A549 (cell line): ENCODE measurements around the gene HIVEP3. TPM values are rescaled to one million over a fixed set of nuclear protein-coding genes. Genes with fewer than 3 reads are reported as not detected.

Source experiments
- ATAC-seq, 2 experiments: fragments of 200-7000 bp in 1 of 2; fragments of >200 bp in 1 of 2; cut with Nextera tagmentation in 1 of 2; cut with Tn5 transposase in 1 of 2; 3 replicates each; pipeline versions ENCODE4 v1.8.0 to v1.9.1; 2018 to 2020; ENCODE audit warnings: mild to moderate bottlenecking in 1 of 2, moderate library complexity in 1 of 2
- CTCF ChIA-PET: fragments of 300-600 bp; sonication (Branson Sonifier 250); formaldehyde crosslinking; extraction: SDS; loops from one replicate; lab custom pipeline; 2021; ENCODE audit warnings: antibody characterized with exemption, inconsistent platforms; lab: Yijun Ruan, JAX
- POLR2A ChIA-PET: fragments of 350-600 bp; formaldehyde crosslinking; extraction: SDS; loops from one replicate; lab custom pipeline; 2021; ENCODE audit warnings: antibody characterized with exemption, inconsistent platforms; lab: Yijun Ruan, JAX
- DNase-seq, 2 experiments: peaks; one replicate each; pipeline versions ENCODE4 v3.0.0 to v3.0.0-alpha.2; 2011 to 2016; ENCODE audit warnings: low read depth in 1 of 2, low spot score in 1 of 2
- FAIRE-seq: peaks from 2 replicates; lab custom pipeline; 2011; peaks lifted over from hg19 to GRCh38; lab: Jason Lieb, UNC
- H3K27ac ChIP-seq, 2 experiments: fragments of >200 bp; sonication (Bioruptor Twin); formaldehyde crosslinking; 3 replicates each; pipeline ENCODE4 v1.5.1; 2016 to 2017
- H3K4me1 ChIP-seq: fragments of >200 bp; sonication (Bioruptor Twin); formaldehyde crosslinking; 3 replicates; pipeline ENCODE4 v1.6.1; 2016
- H3K4me2 ChIP-seq: fragments of >200 bp; sonication (Bioruptor Twin); formaldehyde crosslinking; 3 replicates; pipeline ENCODE4 v1.6.1; 2016
- H3K4me3 ChIP-seq: fragments of >200 bp; sonication (Bioruptor Twin); formaldehyde crosslinking; 3 replicates; pipeline ENCODE4 v1.5.1; 2016
- H3K9me3 ChIP-seq: fragments of >200 bp; sonication (Bioruptor Twin); formaldehyde crosslinking; 3 replicates; pipeline ENCODE4 v1.6.1; 2016
- BHLHE40 ChIP-seq: IDR thresholded peaks from 2 replicates; pipeline ENCODE4 v1.6.1; 2012; ENCODE audit warnings: low read depth, low read length, inconsistent platforms
- CBX8 ChIP-seq: fragments of 200-600 bp; sonication (generic); IDR thresholded peaks from 2 replicates; pipeline ENCODE4 v1.6.1; 2016
- E2F6 ChIP-seq: IDR thresholded peaks from 2 replicates; pipeline ENCODE4 v1.6.1; 2012; ENCODE audit warnings: low read depth, borderline replicate concordance
- ESRRA ChIP-seq: fragments of 150-350 bp; IDR thresholded peaks from 2 replicates; pipeline ENCODE4 v1.6.1; 2014; ENCODE audit warnings: mild to moderate bottlenecking, low read length, borderline replicate concordance
- FOSB ChIP-seq: fragments of 250-450 bp; sonication (Bioruptor Pico); IDR thresholded peaks from 2 replicates; pipeline ENCODE4 v1.5.0; 2020; ENCODE audit warnings: mild to moderate bottlenecking, moderate library complexity
- FOXS1 ChIP-seq: fragments of 250-450 bp; sonication (Bioruptor Pico); IDR thresholded peaks from 2 replicates; pipeline ENCODE4 v1.5.0; 2020; ENCODE audit warnings: mild to moderate bottlenecking, moderate library complexity
- HDAC2 ChIP-seq: fragments of 200-600 bp; sonication (generic); IDR thresholded peaks from 2 replicates; pipeline ENCODE4 v1.6.1; 2016
- HMGXB4 ChIP-seq: fragments of 250-450 bp; sonication (Bioruptor Pico); IDR thresholded peaks from 2 replicates; pipeline ENCODE4 v1.5.0; 2021; ENCODE audit warnings: mild to moderate bottlenecking, moderate library complexity, borderline replicate concordance
- HOXB5 ChIP-seq: fragments of 250-450 bp; sonication (Bioruptor Pico); IDR thresholded peaks from 2 replicates; pipeline ENCODE4 v1.5.0; 2020; ENCODE audit warnings: mild to moderate bottlenecking, moderate library complexity
- MAZ ChIP-seq: fragments of 150-350 bp; IDR thresholded peaks from 2 replicates; pipeline ENCODE4 v1.6.1; 2014; ENCODE audit warnings: antibody characterized with exemption, low read depth, low read length, borderline replicate concordance
- PBX3 ChIP-seq: IDR thresholded peaks from 2 replicates; pipeline ENCODE4 v1.6.1; 2012
- RARB ChIP-seq: fragments of 250-450 bp; sonication (Bioruptor Pico); IDR thresholded peaks from 2 replicates; pipeline ENCODE4 v1.8.0; 2021; ENCODE audit warnings: mild to moderate bottlenecking, moderate library complexity
- RCOR1 ChIP-seq: fragments of 150-350 bp; IDR thresholded peaks from 2 replicates; pipeline ENCODE4 v1.6.1; 2014; ENCODE audit warnings: antibody characterized with exemption, low read length, low read depth
- REST ChIP-seq: fragments of 200-600 bp; sonication (generic); IDR thresholded peaks from 2 replicates; pipeline ENCODE4 v1.6.1; 2016; ENCODE audit warnings: antibody characterized with exemption, mild to moderate bottlenecking, moderate library complexity
- RFX5 ChIP-seq: fragments of 450-650 bp; IDR thresholded peaks from 2 replicates; pipeline ENCODE4 v1.7.1; 2014; ENCODE audit warnings: antibody characterized with exemption, mild to moderate bottlenecking, moderate library complexity
- RNF2 ChIP-seq: fragments of 200-600 bp; sonication (generic); IDR thresholded peaks from 2 replicates; pipeline ENCODE4 v1.6.1; 2016; ENCODE audit warnings: low read depth, mild to moderate bottlenecking, antibody characterized with exemption, moderate library complexity, borderline replicate concordance
- ZFP36 ChIP-seq: fragments of 450-650 bp; IDR thresholded peaks from 2 replicates; pipeline ENCODE4 v1.6.1; 2014; ENCODE audit warnings: borderline replicate concordance; ENCODE audit not compliant: partially characterized antibody
- ZNF302 ChIP-seq: fragments of 250-450 bp; sonication (Bioruptor Pico); IDR thresholded peaks from 2 replicates; pipeline ENCODE4 v1.9.0; 2021; ENCODE audit warnings: inconsistent platforms, mild to moderate bottlenecking, moderate library complexity
- WGBS: methylation state at CpG from one replicate; pipeline ENCODE4 v1.1.6; 2017; ENCODE audit errors: missing lambda C conversion rate; 5-methylcytosine and 5-hydroxymethylcytosine counted together
- polyA plus RNA-seq, 4 experiments: library from polyadenylated mRNA; depleted of rRNA in 3 of 4; stranded (reverse); fragments of >200 nt; fragmentation: RNase III in 1 of 4; extraction: RNeasy Plus Mini Kit Qiagen cat#74134 plus additional on column Dnase treatment in 1 of 4; gene quantifications; 2 replicates in 3 of 4; 3 replicates in 1 of 4; pipeline ENCODE4 v1.2.3, GENCODE V29; 2011 to 2017
- TF ChIP-seq, protein P1 (sequence below): fragments of >200 bp; sonication (Bioruptor Twin); formaldehyde crosslinking; IDR thresholded peaks from 3 replicates; pipeline ENCODE4 v1.5.1; 2016
- TF ChIP-seq, protein P2 (sequence below): fragments of 150-350 bp; IDR thresholded peaks from 2 replicates; pipeline ENCODE4 v1.6.1; 2014; ENCODE audit warnings: low read depth, mild to moderate bottlenecking, low read length

Gene HIVEP3
- polyA plus RNA-seq, 2 of the 4 experiments (the other 2 are of a cell fraction), result 1.5 to 2.0 TPM

- POLR2A ChIA-PET, result no interaction called here
- H3K4me2 ChIP-seq, result no peak overlapping the region
- no peak for FAIRE-seq
- TF ChIP-seq REST (peak; percentile 84), MAZ (no peak), RNF2 (no peak)
- TF ChIP-seq, protein P1, sequence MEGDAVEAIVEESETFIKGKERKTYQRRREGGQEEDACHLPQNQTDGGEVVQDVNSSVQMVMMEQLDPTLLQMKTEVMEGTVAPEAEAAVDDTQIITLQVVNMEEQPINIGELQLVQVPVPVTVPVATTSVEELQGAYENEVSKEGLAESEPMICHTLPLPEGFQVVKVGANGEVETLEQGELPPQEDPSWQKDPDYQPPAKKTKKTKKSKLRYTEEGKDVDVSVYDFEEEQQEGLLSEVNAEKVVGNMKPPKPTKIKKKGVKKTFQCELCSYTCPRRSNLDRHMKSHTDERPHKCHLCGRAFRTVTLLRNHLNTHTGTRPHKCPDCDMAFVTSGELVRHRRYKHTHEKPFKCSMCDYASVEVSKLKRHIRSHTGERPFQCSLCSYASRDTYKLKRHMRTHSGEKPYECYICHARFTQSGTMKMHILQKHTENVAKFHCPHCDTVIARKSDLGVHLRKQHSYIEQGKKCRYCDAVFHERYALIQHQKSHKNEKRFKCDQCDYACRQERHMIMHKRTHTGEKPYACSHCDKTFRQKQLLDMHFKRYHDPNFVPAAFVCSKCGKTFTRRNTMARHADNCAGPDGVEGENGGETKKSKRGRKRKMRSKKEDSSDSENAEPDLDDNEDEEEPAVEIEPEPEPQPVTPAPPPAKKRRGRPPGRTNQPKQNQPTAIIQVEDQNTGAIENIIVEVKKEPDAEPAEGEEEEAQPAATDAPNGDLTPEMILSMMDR, result no peak
- TF ChIP-seq, all 56 proteins: peak for 1
- H3K9me3 ChIP-seq, result no peaks in the 10 kb centered on the region
- DNase-seq (peak in 1 of 2 experiments; percentile 6), ATAC-seq (0 out of 6 replicates have a peak, but pooled peaks of 1 of the 2 experiments have one; percentile 49)
- CTCF ChIA-PET, result interaction anchor here (0.6 kb wide), 1 partner anchor 371 kb away, joined by 3 read pairs; no protein-coding TSS in a partner anchor
- peaks cover 12% of the 10 kb centered on the region; the same call in 1 of the 3 replicates for H3K4me1 ChIP-seq
- no peak overlapping the region for H3K27ac ChIP-seq
- no peak overlapping the region for H3K4me3 ChIP-seq
Observed at GRCh38 chr1:41810446-41810845, 108.3 kb downstream of the HIVEP3 start.

- DNase-seq, result no peak
- no peak for ATAC-seq
- Histone ChIP-seq H3K27ac (no peak overlapping the region), H3K4me3 (no peak overlapping the region), H3K9me3 (no peaks in the 10 kb centered on the region), H3K4me1 (peaks cover 12% of the 10 kb centered on the region; the same call in 1 of the 3 replicates), H3K4me2 (no peak overlapping the region)
- no peak for FAIRE-seq
- CTCF ChIA-PET, result interaction anchor here (0.6 to 1.9 kb wide), 2 partner anchors 236 to 370 kb away, joined by 3 to 7 read pairs; no protein-coding TSS in a partner anchor
- WGBS, result 46% methylated on average over 3 of the region's 3 CpGs
- POLR2A ChIA-PET, result no interaction called here
- TF ChIP-seq BHLHE40 (no peak), CBX8 (no peak), PBX3 (no peak), FOXS1 (CRISPR knock-in tag) (no peak), ESRRA (no peak), E2F6 (no peak), RFX5 (no peak), HDAC2 (no peak), ZFP36 (no peak), RARB (no peak), RCOR1 (no peak), ZNF302 (CRISPR knock-in tag) (no peak), HMGXB4 (no peak), HOXB5 (CRISPR knock-in tag) (no peak), FOSB (CRISPR knock-in tag) (no peak)
- TF ChIP-seq, protein P2, sequence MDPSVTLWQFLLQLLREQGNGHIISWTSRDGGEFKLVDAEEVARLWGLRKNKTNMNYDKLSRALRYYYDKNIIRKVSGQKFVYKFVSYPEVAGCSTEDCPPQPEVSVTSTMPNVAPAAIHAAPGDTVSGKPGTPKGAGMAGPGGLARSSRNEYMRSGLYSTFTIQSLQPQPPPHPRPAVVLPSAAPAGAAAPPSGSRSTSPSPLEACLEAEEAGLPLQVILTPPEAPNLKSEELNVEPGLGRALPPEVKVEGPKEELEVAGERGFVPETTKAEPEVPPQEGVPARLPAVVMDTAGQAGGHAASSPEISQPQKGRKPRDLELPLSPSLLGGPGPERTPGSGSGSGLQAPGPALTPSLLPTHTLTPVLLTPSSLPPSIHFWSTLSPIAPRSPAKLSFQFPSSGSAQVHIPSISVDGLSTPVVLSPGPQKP, result no peak
Observed at GRCh38 chr1:41809692-41810091, 109.0 kb downstream of the HIVEP3 start.
